Astrocyte (in vitro differentiated cells and primary cell): ENCODE measurements around the gene PPP1R13B.

ENCODE experiments used
- CTCF ChIP-seq: IDR thresholded peaks from 2 replicates; pipeline ENCODE4 v1.5.1; 2011; ENCODE audit warnings: low read depth, mild to moderate bottlenecking, inconsistent platforms, low read length, moderate library complexity; ENCODE audit not compliant: insufficient read depth
- EZH2 ChIP-seq: IDR thresholded peaks from 2 replicates; pipeline ENCODE4 v1.6.1; 2012; ENCODE audit warnings: mild to moderate bottlenecking, low read length, inconsistent platforms; ENCODE audit not compliant: insufficient read depth

- TF ChIP-seq CTCF (no peak), EZH2 (no peak)
These were observed 105.5 kb downstream of the PPP1R13B start for GRCh38 chr14:103741876-103742275.
